HepG2 (cell line): Measurements from ENCODE around the gene COL9A3. TPM values are rescaled to one million over a fixed set of nuclear protein-coding genes. Genes with fewer than 3 reads are reported as not detected.
A peak's percentile ranks its signal among the peaks of the same experiment; 100 is the strongest.

Experiments
- EED ChIP-seq: sonication (generic); formaldehyde crosslinking; IDR thresholded peaks from 2 replicates; pipeline ENCODE4 v1.5.0; 2020; ENCODE audit warnings: mild to moderate bottlenecking, missing genetic modification reagents
- FLYWCH1 ChIP-seq: sonication (generic); formaldehyde crosslinking; IDR thresholded peaks from 2 replicates; pipeline ENCODE4 v1.8.1; 2023; ENCODE audit warnings: mild to moderate bottlenecking, missing genetic modification reagents
- GTF2F1 ChIP-seq: fragments of 150-350 bp; IDR thresholded peaks from 2 replicates; pipeline ENCODE4 v1.6.1; 2014; ENCODE audit warnings: low read length
- MZF1 ChIP-seq: sonication (generic); formaldehyde crosslinking; IDR thresholded peaks from 2 replicates; pipeline ENCODE4 v1.8.1; 2023; ENCODE audit warnings: mild to moderate bottlenecking, missing genetic modification reagents, borderline replicate concordance
- NFKB2 ChIP-seq: sonication (generic); formaldehyde crosslinking; IDR thresholded peaks from 2 replicates; pipeline ENCODE4 v1.4.0; 2020; ENCODE audit warnings: missing genetic modification reagents, borderline replicate concordance
- POLR2AphosphoS5 ChIP-seq: IDR thresholded peaks from 2 replicates; pipeline ENCODE4 v1.6.1; 2012; ENCODE audit warnings: low read depth, low read length
- PRMT3 ChIP-seq: sonication (generic); formaldehyde crosslinking; IDR thresholded peaks from 2 replicates; pipeline ENCODE4 v1.8.1; 2022; ENCODE audit warnings: low read depth, mild to moderate bottlenecking, moderate library complexity, missing genetic modification reagents, borderline replicate concordance
- SP1 ChIP-seq, 2 experiments: fragments of 450-650 bp in 1 of 2; sonication (generic) in 1 of 2; formaldehyde crosslinking in 1 of 2; IDR thresholded peaks; 2 replicates each; pipeline versions ENCODE4 v1.4.0 to v1.6.1; 2016 to 2020; ENCODE audit warnings: missing genetic modification reagents in 1 of 2
- SRY ChIP-seq: sonication (generic); formaldehyde crosslinking; IDR thresholded peaks from 2 replicates; pipeline ENCODE4 v1.8.0; 2022; ENCODE audit warnings: mild to moderate bottlenecking, missing genetic modification reagents
- SYNCRIP ChIP-seq: fragments of 200-400 bp; formaldehyde crosslinking; IDR thresholded peaks from 2 replicates; pipeline ENCODE4 v1.6.1; 2018; ENCODE audit warnings: mild to moderate bottlenecking, low read depth, low read length; ENCODE audit not compliant: insufficient read depth
- TCF7L2 ChIP-seq: IDR thresholded peaks from 2 replicates; pipeline ENCODE4 v1.6.1; 2011; ENCODE audit warnings: mild to moderate bottlenecking, low read depth, low read length, moderate library complexity
- TEAD2 ChIP-seq: sonication (generic); formaldehyde crosslinking; IDR thresholded peaks from 2 replicates; pipeline ENCODE4 v1.9.0; 2021; ENCODE audit warnings: missing genetic modification reagents
- THYN1 ChIP-seq: sonication (generic); formaldehyde crosslinking; IDR thresholded peaks from 2 replicates; pipeline ENCODE4 v1.8.1; 2023; ENCODE audit warnings: low read depth, mild to moderate bottlenecking, moderate library complexity, missing genetic modification reagents, borderline replicate concordance
- TOE1 ChIP-seq: sonication (generic); formaldehyde crosslinking; IDR thresholded peaks from 2 replicates; pipeline ENCODE4 v1.4.0; 2020; ENCODE audit warnings: mild to moderate bottlenecking, missing genetic modification reagents
- ZNF138 ChIP-seq: sonication (generic); formaldehyde crosslinking; IDR thresholded peaks from 2 replicates; pipeline ENCODE4 v1.5.0; 2020; ENCODE audit warnings: mild to moderate bottlenecking, low read depth, missing genetic modification reagents
- ZNF180 ChIP-seq: sonication (generic); formaldehyde crosslinking; IDR thresholded peaks from 2 replicates; pipeline ENCODE4 v1.4.0; 2020; ENCODE audit warnings: low read depth, missing genetic modification reagents, borderline replicate concordance
- ZNF20 ChIP-seq: sonication (generic); formaldehyde crosslinking; IDR thresholded peaks from 2 replicates; pipeline ENCODE4 v1.4.0; 2020; ENCODE audit warnings: mild to moderate bottlenecking, moderate library complexity, missing genetic modification reagents
- ZNF34 ChIP-seq: sonication (generic); formaldehyde crosslinking; IDR thresholded peaks from 2 replicates; pipeline ENCODE4 v1.4.0; 2020; ENCODE audit warnings: mild to moderate bottlenecking, missing genetic modification reagents, borderline replicate concordance
- ZNF558 ChIP-seq: sonication (generic); formaldehyde crosslinking; IDR thresholded peaks from 2 replicates; pipeline ENCODE4 v1.9.0; 2022; ENCODE audit warnings: mild to moderate bottlenecking, missing genetic modification reagents, borderline replicate concordance
- ZNF564 ChIP-seq: sonication (generic); formaldehyde crosslinking; IDR thresholded peaks from 2 replicates; pipeline ENCODE4 v1.8.1; 2023; ENCODE audit warnings: mild to moderate bottlenecking, missing genetic modification reagents
- ZNF644 ChIP-seq: IDR thresholded peaks from 2 replicates; pipeline ENCODE4 v1.6.1; 2016; ENCODE audit warnings: low read depth
- ZSCAN31 ChIP-seq: sonication (generic); formaldehyde crosslinking; IDR thresholded peaks from 2 replicates; pipeline ENCODE4 v1.5.0; 2020; ENCODE audit warnings: low read depth, mild to moderate bottlenecking, missing genetic modification reagents
- polyA plus RNA-seq, 8 experiments: library from polyadenylated mRNA; depleted of rRNA in 3 of 8; stranded (reverse) in 7 of 8; unstranded in 1 of 8; fragments of >200 nt; fragmentation: Illumina TruSeq in 4 of 8; extraction: Trizol in 4 of 8; gene quantifications; 2 replicates each; pipeline versions ENCODE4 v1.2.1 to v1.2.3, GENCODE V29; 2011 to 2016; ENCODE audit warnings: low read depth in 4 of 8, missing spikeins in 1 of 8, mixed read lengths in 1 of 8; ENCODE audit not compliant: insufficient read depth in 1 of 8
- total RNA-seq, 5 experiments: library from RNA; depleted of rRNA; stranded (reverse); fragments of >200 nt; fragmentation: Illumina TruSeq; extraction: Trizol; gene quantifications; 2 replicates each; pipeline ENCODE4 v1.2.3, GENCODE V29; 2016; ENCODE audit warnings: low read depth in 1 of 5
- TF ChIP-seq, protein P1 (sequence below): sonication (generic); formaldehyde crosslinking; IDR thresholded peaks from 2 replicates; pipeline ENCODE4 v1.9.0; 2021; ENCODE audit warnings: missing genetic modification reagents, borderline replicate concordance
- TF ChIP-seq, protein P2 (sequence below): sonication (generic); formaldehyde crosslinking; IDR thresholded peaks from 2 replicates; pipeline ENCODE4 v1.5.0; 2020; ENCODE audit warnings: mild to moderate bottlenecking, missing genetic modification reagents
- TF ChIP-seq, protein P3 (sequence below): sonication (generic); formaldehyde crosslinking; IDR thresholded peaks from 2 replicates; pipeline ENCODE4 v1.8.0; 2022; ENCODE audit warnings: mild to moderate bottlenecking, missing genetic modification reagents, borderline replicate concordance

The COL9A3 gene
- total and polyA plus RNA-seq, 2 of the 13 experiments (the other 11 are each of a cell fraction or from before 2014, with no cell fraction given) = 155 to 204 TPM

DNA sequence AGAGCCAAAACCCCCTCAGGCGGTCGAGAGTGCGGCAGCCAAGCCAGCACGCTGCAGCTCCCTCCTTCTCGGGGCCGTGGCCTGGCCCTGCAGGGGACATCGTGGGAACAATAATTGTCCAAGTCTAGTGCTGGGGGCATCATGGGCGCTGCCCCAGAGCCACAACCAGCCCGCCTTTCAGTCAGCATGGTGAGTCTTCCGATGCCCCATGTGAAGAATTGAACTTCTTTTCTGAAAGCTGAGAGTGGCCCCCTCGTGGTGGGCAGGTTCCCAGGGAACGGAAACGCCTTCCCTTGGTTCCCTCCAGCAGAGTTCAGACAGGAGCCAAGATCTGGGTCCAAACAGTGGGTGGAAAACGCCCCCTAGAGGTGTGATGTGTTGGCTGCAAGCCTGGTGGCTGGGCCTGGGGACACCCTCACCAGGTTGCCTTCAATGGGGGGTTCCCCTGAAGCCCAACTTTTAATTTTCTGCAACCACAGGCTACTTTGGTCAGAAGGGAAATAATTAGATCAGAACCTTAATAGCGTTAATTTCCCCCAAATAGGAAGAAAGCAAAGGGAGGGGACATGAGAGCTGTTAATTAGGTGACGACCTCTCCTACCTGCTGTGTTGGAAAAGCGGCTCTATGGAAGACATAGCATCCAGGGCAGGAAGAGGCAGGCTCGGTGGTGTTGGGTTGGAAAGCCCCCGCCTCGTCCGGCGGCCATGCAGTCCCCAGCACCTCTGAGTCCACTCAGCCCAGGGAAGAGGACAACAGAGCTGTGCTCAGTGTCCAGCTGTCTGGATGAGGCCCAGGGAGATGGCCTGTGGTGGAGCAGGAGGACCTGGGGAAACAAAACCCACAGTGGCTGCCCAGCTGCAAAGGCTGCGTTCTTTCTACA lies 25.3 kb upstream of the COL9A3 start (continued):
- TF ChIP-seq ZNF34 (CRISPR knock-in tag) (no peak), ZNF138 (CRISPR knock-in tag) (0 out of 2 replicates have a peak, but pooled peaks have one; percentile 58), ZNF20 (CRISPR knock-in tag) (no peak), TOE1 (CRISPR knock-in tag) (no peak), ZNF558 (CRISPR knock-in tag) (no peak), TCF7L2 (no peak), THYN1 (no peak), PRMT3 (CRISPR knock-in tag) (no peak), POLR2AphosphoS5 (no peak), EED (CRISPR knock-in tag) (no peak), SRY (CRISPR knock-in tag) (no peak), FLYWCH1 (CRISPR knock-in tag) (no peak), TEAD2 (CRISPR knock-in tag) (no peak), SP1 (IDR thresholded peaks at IDR 0.05) (no peak), SP1 (CRISPR knock-in tag; IDR thresholded peaks at IDR 0.05) (peak; percentile 52), MZF1 (CRISPR knock-in tag) (0 out of 2 replicates have a peak, but pooled peaks have one; percentile 62), NFKB2 (CRISPR knock-in tag) (peak; percentile 84), SYNCRIP (no peak), ZSCAN31 (CRISPR knock-in tag) (peak; percentile 81; the same call in 1 of the 2 replicates), ZNF644 (peak; percentile 73; the same call in 1 of the 2 replicates), GTF2F1 (no peak), ZNF564 (CRISPR knock-in tag) (no peak), ZNF180 (CRISPR knock-in tag) (no peak)
- TF ChIP-seq, protein P1, sequence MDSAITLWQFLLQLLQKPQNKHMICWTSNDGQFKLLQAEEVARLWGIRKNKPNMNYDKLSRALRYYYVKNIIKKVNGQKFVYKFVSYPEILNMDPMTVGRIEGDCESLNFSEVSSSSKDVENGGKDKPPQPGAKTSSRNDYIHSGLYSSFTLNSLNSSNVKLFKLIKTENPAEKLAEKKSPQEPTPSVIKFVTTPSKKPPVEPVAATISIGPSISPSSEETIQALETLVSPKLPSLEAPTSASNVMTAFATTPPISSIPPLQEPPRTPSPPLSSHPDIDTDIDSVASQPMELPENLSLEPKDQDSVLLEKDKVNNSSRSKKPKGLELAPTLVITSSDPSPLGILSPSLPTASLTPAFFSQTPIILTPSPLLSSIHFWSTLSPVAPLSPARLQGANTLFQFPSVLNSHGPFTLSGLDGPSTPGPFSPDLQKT (CRISPR knock-in tag) = 0 out of 2 replicates have a peak, but pooled peaks have one; percentile 16
- TF ChIP-seq, protein P2, sequence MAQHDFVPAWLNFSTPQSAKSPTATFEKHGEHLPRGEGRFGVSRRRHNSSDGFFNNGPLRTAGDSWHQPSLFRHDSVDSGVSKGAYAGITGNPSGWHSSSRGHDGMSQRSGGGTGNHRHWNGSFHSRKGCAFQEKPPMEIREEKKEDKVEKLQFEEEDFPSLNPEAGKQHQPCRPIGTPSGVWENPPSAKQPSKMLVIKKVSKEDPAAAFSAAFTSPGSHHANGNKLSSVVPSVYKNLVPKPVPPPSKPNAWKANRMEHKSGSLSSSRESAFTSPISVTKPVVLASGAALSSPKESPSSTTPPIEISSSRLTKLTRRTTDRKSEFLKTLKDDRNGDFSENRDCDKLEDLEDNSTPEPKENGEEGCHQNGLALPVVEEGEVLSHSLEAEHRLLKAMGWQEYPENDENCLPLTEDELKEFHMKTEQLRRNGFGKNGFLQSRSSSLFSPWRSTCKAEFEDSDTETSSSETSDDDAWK (CRISPR knock-in tag) = no peak
- TF ChIP-seq, protein P3, sequence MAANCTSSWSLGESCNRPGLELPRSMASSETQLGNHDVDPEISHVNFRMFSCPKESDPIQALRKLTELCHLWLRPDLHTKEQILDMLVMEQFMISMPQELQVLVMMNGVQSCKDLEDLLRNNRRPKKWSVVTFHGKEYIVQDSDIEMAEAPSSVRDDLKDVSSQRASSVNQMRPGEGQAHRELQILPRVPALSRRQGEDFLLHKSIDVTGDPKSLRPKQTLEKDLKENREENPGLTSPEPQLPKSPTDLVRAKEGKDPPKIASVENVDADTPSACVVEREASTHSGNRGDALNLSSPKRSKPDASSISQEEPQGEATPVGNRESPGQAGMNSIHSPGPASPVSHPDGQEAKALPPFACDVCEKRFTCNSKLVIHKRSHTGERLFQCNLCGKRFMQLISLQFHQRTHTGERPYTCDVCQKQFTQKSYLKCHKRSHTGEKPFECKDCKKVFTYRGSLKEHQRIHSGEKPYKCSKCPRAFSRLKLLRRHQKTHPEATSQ (CRISPR knock-in tag) = no peak
